ENCODE measurements around the gene NAT8. TPM values are rescaled to one million over a fixed set of nuclear protein-coding genes. Genes with fewer than 3 reads are reported as not detected.

Gene NAT8
- total and polyA plus RNA-seq, 2 of the 13 experiments (the other 11 are each of a cell fraction or from before 2014, with no cell fraction given), result 1.9 to 12.9 TPM

- TF ChIP-seq ZFP91 (CRISPR knock-in tag; IDR thresholded peaks at IDR 0.05; ENCODE audit: borderline replicate concordance) (no peak), YEATS4 (CRISPR knock-in tag; IDR thresholded peaks at IDR 0.05; ENCODE audit: borderline replicate concordance) (no peak), KLF12 (CRISPR knock-in tag; IDR thresholded peaks at IDR 0.05; ENCODE audit: borderline replicate concordance) (no peak), KDM2A (CRISPR knock-in tag; IDR thresholded peaks at IDR 0.05; ENCODE audit: borderline replicate concordance, low read depth) (no peak), ARNTL (CRISPR knock-in tag; IDR thresholded peaks at IDR 0.05) (no peak), TFDP1 (CRISPR knock-in tag; IDR thresholded peaks at IDR 0.05; ENCODE audit: borderline replicate concordance) (no peak), HNRNPLL (IDR thresholded peaks at IDR 0.05; ENCODE audit: low read depth, low read length, poor library complexity, severe bottlenecking) (no peak), ZNF709 (CRISPR knock-in tag; IDR thresholded peaks at IDR 0.05) (no peak), THAP11 (CRISPR knock-in tag; IDR thresholded peaks at IDR 0.05) (no peak), HOXA9 (CRISPR knock-in tag; IDR thresholded peaks at IDR 0.05; ENCODE audit: borderline replicate concordance) (no peak), NR2F6 (IDR thresholded peaks at IDR 0.05) (no peak), NR2F6 (CRISPR knock-in tag; IDR thresholded peaks at IDR 0.05) (peak; percentile 32; the same call in 1 of the 2 replicates), ZHX2 (IDR thresholded peaks at IDR 0.05; ENCODE audit: low read depth) (no peak), ZHX2 (CRISPR knock-in tag; IDR thresholded peaks at IDR 0.05; ENCODE audit: borderline replicate concordance) (no peak), ZNF766 (CRISPR knock-in tag; IDR thresholded peaks at IDR 0.05; ENCODE audit: borderline replicate concordance) (no peak), HNF1B (CRISPR knock-in tag; IDR thresholded peaks at IDR 0.05) (0 out of 2 replicates have a peak, but pooled peaks have one; percentile 21), ZNF883 (CRISPR knock-in tag; IDR thresholded peaks at IDR 0.05; ENCODE audit: not compliant biosample characterization) (no peak)
Measured at GRCh38 chr2:73685764-73686438, 43.7 kb upstream of the NAT8 start (continued).
